BJ (cell line): ENCODE data around the gene GGPS1. TPM values are rescaled to one million over a fixed set of nuclear protein-coding genes. Genes with fewer than 3 reads are reported as not detected.
A peak's percentile ranks its signal among the peaks of the same experiment; 100 is the strongest.
"Not testable (repeated sequence)": the region's sequence is repeated elsewhere in the genome, so short reads cannot be mapped to it uniquely, and the experiment has no call there.

ENCODE experiments used
- CTCF ChIA-PET: fragments of 350-600 bp; formaldehyde crosslinking; extraction: SDS; loops from one replicate; lab custom pipeline; 2021; ENCODE audit warnings: antibody characterized with exemption, inconsistent platforms; lab: Yijun Ruan, JAX
- POLR2A ChIA-PET: fragments of 300-600 bp; sonication (Branson Sonifier 250); formaldehyde crosslinking; extraction: SDS; loops from one replicate; lab custom pipeline; 2021; ENCODE audit warnings: antibody characterized with exemption; lab: Charles Lee
- DNase-seq: peaks from one replicate; pipeline ENCODE4 v3.0.0-alpha.2; 2011; ENCODE audit warnings: low read depth
- H3K27me3 ChIP-seq: 2 replicates; pipeline ENCODE4 v1.6.0; 2011; ENCODE audit warnings: low read length; ENCODE audit not compliant: control insufficient read depth, insufficient read depth
- H3K36me3 ChIP-seq: 2 replicates; pipeline ENCODE4 v1.5.1; 2011; ENCODE audit warnings: low read length; ENCODE audit not compliant: control insufficient read depth, insufficient read depth
- H3K4me3 ChIP-seq: 2 replicates; pipeline ENCODE4 v1.5.1; 2011; ENCODE audit warnings: low read depth, mild to moderate bottlenecking, control low read depth, low read length
- polyA minus RNA-seq: library from RNA; depleted of rRNA, polyadenylated mRNA; stranded (reverse); fragments of >200 nt; gene quantifications from 2 replicates; pipeline ENCODE4 v1.2.3, GENCODE V29; 2011; rRNA and poly(A)+ RNA removed
- polyA plus RNA-seq: library from polyadenylated mRNA; depleted of rRNA; stranded (reverse); fragments of >200 nt; gene quantifications from 2 replicates; pipeline ENCODE4 v1.2.3, GENCODE V29; 2011; rRNA removed
- TF ChIP-seq, protein P1 (sequence below): IDR thresholded peaks from 2 replicates; pipeline ENCODE4 v1.5.1; 2011; ENCODE audit warnings: low read depth, mild to moderate bottlenecking, control low read depth, inconsistent platforms, low read length, moderate library complexity; ENCODE audit not compliant: insufficient read depth

GGPS1 gene
- polyA plus RNA-seq (18.8 and 37.3 TPM in 2 replicates), polyA minus RNA-seq (11.0 and 14.3 TPM in 2 replicates)

DNA sequence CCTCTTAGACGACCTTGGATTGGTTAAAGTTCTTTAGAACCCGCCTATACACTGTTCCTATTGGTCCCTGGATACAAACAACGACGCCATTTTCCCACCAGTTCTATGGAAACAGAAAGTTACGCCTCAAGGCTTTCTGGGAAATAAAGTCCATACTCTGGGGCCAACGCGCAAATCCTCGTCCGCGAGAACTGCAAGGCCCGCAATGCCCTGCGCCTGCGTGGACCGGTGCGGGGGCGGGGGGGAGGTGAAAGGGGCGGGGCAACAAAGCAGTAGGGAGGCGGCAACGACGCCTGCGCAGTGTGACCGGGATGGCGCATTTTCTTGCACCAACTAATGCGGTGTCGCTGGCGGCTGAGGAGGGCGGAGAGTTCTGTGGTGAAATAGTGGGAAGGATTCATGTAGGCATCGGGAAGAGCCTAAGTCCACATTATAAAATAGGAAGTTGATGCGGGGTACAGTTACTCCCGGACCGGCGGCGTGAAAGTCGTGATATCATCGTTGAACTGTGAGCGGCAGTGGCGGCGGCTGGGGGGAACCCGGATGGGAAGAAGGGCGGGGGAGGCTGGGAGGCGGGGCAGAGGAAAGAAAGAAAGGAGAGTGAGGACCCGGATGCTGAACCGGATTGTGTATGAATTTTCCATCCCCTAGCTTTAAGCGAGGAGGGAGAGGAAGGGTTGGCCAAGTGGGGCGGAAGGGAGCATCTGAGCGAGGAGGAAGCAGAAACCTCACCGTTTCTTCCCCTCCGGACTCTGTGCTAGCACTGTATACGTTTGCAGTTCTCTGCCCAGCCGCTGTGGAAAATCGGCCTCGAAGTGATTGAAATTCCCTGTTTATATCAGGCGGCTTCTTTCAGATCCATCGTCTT is at the start of gene GGPS1:
Gene GGPS1, plus strand, starts transcription at position 300 of the 868 bp plus-strand sequence. CDS start 6,695 bp downstream, outside the sequence.
- DNase-seq = peak; percentile 99
- TF ChIP-seq, protein P1, sequence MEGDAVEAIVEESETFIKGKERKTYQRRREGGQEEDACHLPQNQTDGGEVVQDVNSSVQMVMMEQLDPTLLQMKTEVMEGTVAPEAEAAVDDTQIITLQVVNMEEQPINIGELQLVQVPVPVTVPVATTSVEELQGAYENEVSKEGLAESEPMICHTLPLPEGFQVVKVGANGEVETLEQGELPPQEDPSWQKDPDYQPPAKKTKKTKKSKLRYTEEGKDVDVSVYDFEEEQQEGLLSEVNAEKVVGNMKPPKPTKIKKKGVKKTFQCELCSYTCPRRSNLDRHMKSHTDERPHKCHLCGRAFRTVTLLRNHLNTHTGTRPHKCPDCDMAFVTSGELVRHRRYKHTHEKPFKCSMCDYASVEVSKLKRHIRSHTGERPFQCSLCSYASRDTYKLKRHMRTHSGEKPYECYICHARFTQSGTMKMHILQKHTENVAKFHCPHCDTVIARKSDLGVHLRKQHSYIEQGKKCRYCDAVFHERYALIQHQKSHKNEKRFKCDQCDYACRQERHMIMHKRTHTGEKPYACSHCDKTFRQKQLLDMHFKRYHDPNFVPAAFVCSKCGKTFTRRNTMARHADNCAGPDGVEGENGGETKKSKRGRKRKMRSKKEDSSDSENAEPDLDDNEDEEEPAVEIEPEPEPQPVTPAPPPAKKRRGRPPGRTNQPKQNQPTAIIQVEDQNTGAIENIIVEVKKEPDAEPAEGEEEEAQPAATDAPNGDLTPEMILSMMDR = 0 out of 2 replicates have a peak, but pooled peaks have one; percentile 4
- Histone ChIP-seq H3K4me3 (peak within 1 kb of the TSS; percentile 94), H3K27me3 (no peaks in the 10 kb centered on the region), H3K36me3 (no peaks in the 10 kb centered on the region)
- CTCF ChIA-PET = interaction anchor here (0.7 to 4.5 kb wide), 5 partner anchors 11 to 88 kb away, joined by 3 to 21 read pairs (median 5); no protein-coding TSS in a partner anchor
- POLR2A ChIA-PET = interaction anchor here (0.6 to 1.0 kb wide), 4 partner anchors 14 to 346 kb away, joined by 3 to 12 read pairs (median 6); no protein-coding TSS in a partner anchor

DNA sequence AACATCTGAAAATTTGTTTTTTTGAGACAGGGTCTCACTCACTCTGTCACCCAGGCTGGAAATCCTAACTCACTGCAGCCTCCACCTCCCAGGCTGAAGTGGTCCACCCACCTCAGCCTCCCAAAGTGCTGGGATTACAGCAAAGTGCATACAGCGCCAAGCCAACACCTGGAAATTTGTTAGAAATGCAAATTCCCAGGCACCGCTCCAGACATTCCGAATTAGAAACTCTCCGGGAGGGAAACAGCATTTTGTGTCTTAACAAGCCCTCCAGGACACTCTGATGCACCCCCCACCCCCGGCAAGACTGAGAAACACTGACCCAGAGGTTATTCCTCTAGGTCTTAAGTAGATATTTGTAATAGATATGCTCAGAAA is 49.5 kb upstream of the GGPS1 start:
- no peaks in the 10 kb centered on the region for H3K27me3 ChIP-seq
- H3K36me3 ChIP-seq = no peaks in the 10 kb centered on the region
- no peak overlapping the region for H3K4me3 ChIP-seq
- no peak for DNase-seq
- POLR2A ChIA-PET = no interaction called here
- TF ChIP-seq, protein P1 = no peak
- CTCF ChIA-PET = interaction anchor here (0.6 kb wide), 1 partner anchor 137 kb away, joined by 4 read pairs; no protein-coding TSS in a partner anchor

DNA sequence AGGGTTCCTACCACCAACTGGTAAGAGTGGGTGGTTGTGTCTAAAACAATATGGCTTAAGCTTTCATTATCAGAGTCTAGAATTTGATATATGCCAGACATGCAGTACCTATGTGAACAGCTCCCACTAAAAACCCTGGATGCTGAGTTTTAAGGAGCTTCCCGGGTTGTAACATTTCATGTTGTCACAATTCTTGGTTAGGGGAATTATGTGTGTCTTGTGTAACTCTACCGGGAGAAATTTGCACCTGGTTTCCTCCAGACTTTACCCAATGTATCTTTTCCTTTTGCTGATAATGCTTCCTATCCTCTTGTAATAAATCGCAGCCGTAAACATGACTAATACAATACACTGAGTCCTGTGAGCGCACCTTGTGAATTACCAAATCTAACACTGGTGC is 48.7 kb upstream of the GGPS1 start:
- ChIA-PET CTCF (interaction anchor here (0.6 to 1.3 kb wide), 3 partner anchors 9 to 136 kb away, joined by 3 to 4 read pairs (median 4); no protein-coding TSS in a partner anchor), POLR2A (no interaction called here)
- Histone ChIP-seq H3K27me3 (no peaks in the 10 kb centered on the region), H3K4me3 (no peak overlapping the region), H3K36me3 (no peaks in the 10 kb centered on the region)
- TF ChIP-seq, protein P1 = no peak
- DNase-seq = no peak

DNA sequence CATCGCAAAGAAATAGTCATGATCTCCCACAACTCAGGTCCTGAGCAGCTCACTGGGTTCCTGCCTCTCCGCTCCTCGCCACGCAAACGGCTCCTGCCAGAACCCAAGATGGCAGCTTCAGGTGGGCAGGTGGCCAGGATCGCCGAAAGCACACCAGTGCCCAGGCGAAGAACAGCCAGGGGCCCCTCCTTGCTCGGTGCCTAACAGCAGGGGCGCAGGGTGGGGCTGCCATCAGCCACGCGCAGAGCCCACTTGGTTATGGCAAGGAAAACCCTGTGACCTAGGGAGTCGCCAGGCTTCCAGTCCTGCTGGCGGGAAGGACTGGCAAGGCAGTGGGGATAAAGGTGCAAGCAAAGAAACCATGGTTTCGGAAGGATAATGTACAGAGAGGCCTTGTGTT is 47.9 kb upstream of the GGPS1 start:
- no peak for DNase-seq
- CTCF ChIA-PET = interaction anchor here (1.0 to 1.3 kb wide), 2 partner anchors 10 to 28 kb away, joined by 3 to 4 read pairs; no protein-coding TSS in a partner anchor
- Histone ChIP-seq H3K27me3 (no peaks in the 10 kb centered on the region), H3K4me3 (no peak overlapping the region), H3K36me3 (no peaks in the 10 kb centered on the region)
- POLR2A ChIA-PET = no interaction called here
- TF ChIP-seq, protein P1 = no peak

DNA sequence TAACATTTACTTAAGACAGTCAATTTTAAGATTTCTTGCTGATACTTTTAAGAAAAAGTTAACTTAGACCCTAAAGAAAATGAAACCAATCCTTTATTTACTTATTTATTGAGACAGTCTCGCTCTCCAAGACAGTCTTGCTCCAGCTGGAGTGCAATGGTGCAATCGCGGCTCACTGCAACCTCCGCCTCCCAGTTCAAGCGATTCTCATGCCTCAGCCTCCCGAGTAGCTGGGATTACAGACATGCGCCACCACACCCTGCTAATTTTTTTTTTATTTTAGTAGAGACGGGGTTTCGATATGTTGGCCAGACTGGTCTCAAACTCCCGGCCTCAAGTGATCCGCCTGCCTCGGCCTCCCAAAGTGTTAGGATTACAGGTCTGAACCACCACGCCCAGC is 44.7 kb upstream of the GGPS1 start:
- H3K27me3 ChIP-seq, H3K36me3 ChIP-seq, H3K4me3 ChIP-seq, POLR2A ChIA-PET, DNase-seq: not testable (repeated sequence)
- CTCF ChIA-PET = interaction anchor here (0.6 kb wide), 3 partner anchors 110 to 673 kb away, joined by 3 to 4 read pairs (median 3); no protein-coding TSS in a partner anchor
